Measurements from ENCODE around the gene PTPRO. TPM values are rescaled to one million over a fixed set of nuclear protein-coding genes. Genes with fewer than 3 reads are reported as not detected.
"Not testable (repeated sequence)": the region's sequence is repeated elsewhere in the genome, so short reads cannot be mapped to it uniquely, and the experiment has no call there.

PTPRO gene
- total RNA-seq, 1 experiment from 2014 or later: 0.52 TPM

DNA sequence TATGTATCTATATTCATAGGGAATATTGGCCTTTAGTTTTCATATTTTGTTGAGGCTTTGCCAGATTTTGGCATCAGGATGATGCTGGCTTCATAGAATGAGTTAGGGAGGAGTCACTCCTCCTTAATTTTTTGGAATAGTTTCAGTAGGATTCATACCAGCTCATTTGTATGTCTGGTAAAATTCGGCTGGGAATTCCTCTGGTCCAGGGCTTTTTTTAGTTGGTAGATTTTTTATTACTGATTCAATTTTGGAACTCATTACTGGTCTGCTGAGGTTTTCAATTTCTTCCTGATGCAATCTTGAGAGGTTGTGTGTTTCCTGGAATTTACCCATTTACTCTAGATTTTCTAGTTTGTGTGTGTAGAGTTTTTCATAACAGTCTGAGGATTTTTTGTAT is 291.7 kb downstream of the PTPRO start:
- Mint-ChIP-seq H3K4me3 (no peak overlapping the region), H3K4me1 (peaks cover 4% of the 10 kb centered on the region in 2 experiments; a peak in 2 of 4 replicates), H3K9me3 (peaks cover 25 to 27% of the 10 kb centered on the region in 2 experiments), H3K27ac (no peak overlapping the region), H3K27me3 (ENCODE audit: low read depth) (no peaks in the 10 kb centered on the region), H3K36me3 (ENCODE audit: insufficient read depth in 1 of 3, low read depth in 3 of 3) (peaks cover 10 to 21% (median 12%) of the 10 kb centered on the region in 3 experiments)
- Histone ChIP-seq H3K27me3 (ENCODE audit: insufficient read depth, low read length) (no peaks in the 10 kb centered on the region), H2BK5ac (ENCODE audit: insufficient read length, low read length) (no peak overlapping the region), H4K91ac (ENCODE audit: insufficient read length, low read depth, low read length) (no peak overlapping the region), H3K56ac (ENCODE audit: insufficient read length, low read depth, low read length) (no peak overlapping the region), H3K79me1 (ENCODE audit: insufficient read depth, low read depth, low read length, poor library complexity, severe bottlenecking) (no peaks in the 10 kb centered on the region), H3K4ac (ENCODE audit: low read depth, low read length) (no peak overlapping the region), H3K4me1 (ENCODE audit: insufficient read depth, low read length) (no peaks in the 10 kb centered on the region), H3K9ac (ENCODE audit: extremely low read depth, insufficient read length, low read length) (no peak overlapping the region), H3K23me2 (ENCODE audit: insufficient read length, low read depth, low read length, poor library complexity, severe bottlenecking) (no peaks in the 10 kb centered on the region), H2BK20ac (ENCODE audit: low read depth, low read length, poor library complexity, severe bottlenecking) (no peak overlapping the region), H4K5ac (ENCODE audit: insufficient read length, low read depth, low read length) (no peak overlapping the region), H3K23ac (ENCODE audit: insufficient read length, low read depth, low read length) (no peak overlapping the region), H3K79me2 (ENCODE audit: insufficient read depth, low read length) (no peaks in the 10 kb centered on the region), H2BK120ac (ENCODE audit: low read depth, low read length, poor library complexity, severe bottlenecking) (no peak overlapping the region), H3K9me3 (ENCODE audit: control insufficient read depth, low read depth, low read length) (no peaks in the 10 kb centered on the region), H2BK12ac (ENCODE audit: insufficient read length, low read depth, low read length) (no peak overlapping the region), H3T11ph (ENCODE audit: low read length) (no peak overlapping the region), H4K20me1 (ENCODE audit: control insufficient read depth, insufficient read depth, insufficient read length) (no peaks in the 10 kb centered on the region), H3K4me2 (ENCODE audit: insufficient read depth, insufficient read length, low read length) (no peak overlapping the region), H4K8ac (replicated peaks; ENCODE audit: insufficient read length, low read depth, low read length) (no peak overlapping the region), H2AK5ac (ENCODE audit: insufficient read length, low read length) (no peak overlapping the region), H3K27ac (ENCODE audit: insufficient read length, low read depth, low read length) (no peak overlapping the region), H2AFZ (ENCODE audit: low read length) (no peak overlapping the region), H3K14ac (ENCODE audit: insufficient read depth, low read length) (no peak overlapping the region), H2BK15ac (ENCODE audit: low read depth, low read length) (no peak overlapping the region), H3K18ac (ENCODE audit: insufficient read length, low read depth, low read length) (no peak overlapping the region)
- no peak for TF ChIP-seq CTCF (conservative IDR thresholded peaks at IDR 0.05)
- DNase-seq: no peak
- WGBS (ENCODE audit: extremely low coverage, insufficient read length, low lambda C conversion rate): no CpG with 5 or more reads among the region's 1 CpG

GRCh38 chr12:15616495-15616894 is 294.2 kb downstream of the PTPRO start:
- H4K5ac ChIP-seq (ENCODE audit: insufficient read length, low read depth, low read length); H4K91ac ChIP-seq (ENCODE audit: insufficient read length, low read depth, low read length); H2BK15ac ChIP-seq (ENCODE audit: low read depth, low read length); H3K79me2 ChIP-seq (ENCODE audit: insufficient read depth, low read length); H3K4ac ChIP-seq (ENCODE audit: low read depth, low read length); H2BK5ac ChIP-seq (ENCODE audit: insufficient read length, low read length); H3K23me2 ChIP-seq (ENCODE audit: insufficient read length, low read depth, low read length, poor library complexity, severe bottlenecking); H4K8ac ChIP-seq (replicated peaks; ENCODE audit: insufficient read length, low read depth, low read length); H2AK5ac ChIP-seq (ENCODE audit: insufficient read length, low read length); H3K27ac Mint-ChIP-seq; H3K27ac ChIP-seq (ENCODE audit: insufficient read length, low read depth, low read length); H3T11ph ChIP-seq (ENCODE audit: low read length); H3K4me3 Mint-ChIP-seq; H2BK120ac ChIP-seq (ENCODE audit: low read depth, low read length, poor library complexity, severe bottlenecking); H3K18ac ChIP-seq (ENCODE audit: insufficient read length, low read depth, low read length); H3K4me2 ChIP-seq (ENCODE audit: insufficient read depth, insufficient read length, low read length); H3K27me3 Mint-ChIP-seq (ENCODE audit: low read depth); H3K4me1 Mint-ChIP-seq; H3K56ac ChIP-seq (ENCODE audit: insufficient read length, low read depth, low read length); H2AFZ ChIP-seq (ENCODE audit: low read length); DNase-seq; H3K79me1 ChIP-seq (ENCODE audit: insufficient read depth, low read depth, low read length, poor library complexity, severe bottlenecking); H3K14ac ChIP-seq (ENCODE audit: insufficient read depth, low read length); H4K20me1 ChIP-seq (ENCODE audit: control insufficient read depth, insufficient read depth, insufficient read length); H2BK20ac ChIP-seq (ENCODE audit: low read depth, low read length, poor library complexity, severe bottlenecking); H3K4me1 ChIP-seq (ENCODE audit: insufficient read depth, low read length); H3K9ac ChIP-seq (ENCODE audit: extremely low read depth, insufficient read length, low read length); H3K9me3 ChIP-seq (ENCODE audit: control insufficient read depth, low read depth, low read length); H3K23ac ChIP-seq (ENCODE audit: insufficient read length, low read depth, low read length); H2BK12ac ChIP-seq (ENCODE audit: insufficient read length, low read depth, low read length); H3K27me3 ChIP-seq (ENCODE audit: insufficient read depth, low read length): not testable (repeated sequence)
- peaks cover 25 to 27% of the 10 kb centered on the region in 2 experiments for H3K9me3 Mint-ChIP-seq
- no CpG with 5 or more reads among the region's 8 CpGs for WGBS (ENCODE audit: extremely low coverage, insufficient read length, low lambda C conversion rate)
- peaks cover 10 to 21% (median 12%) of the 10 kb centered on the region in 3 experiments for H3K36me3 Mint-ChIP-seq (ENCODE audit: insufficient read depth in 1 of 3, low read depth in 3 of 3)

All from H9 (cell line).